ENCODE measurements around the gene RIPOR3.
"Not testable (repeated sequence)": the region's sequence is repeated elsewhere in the genome, so short reads cannot be mapped to it uniquely, and the experiment has no call there.

Gene RIPOR3

GRCh38 chr20:50654904-50655303 is 36.4 kb downstream of the RIPOR3 start:
- DNase-seq, result no peak

- no peak for DNase-seq
Measured at GRCh38 chr20:50652702-50653294, 38.5 kb downstream of the RIPOR3 start.

GRCh38 chr20:50651676-50652075 is 39.7 kb downstream of the RIPOR3 start:
- DNase-seq, result no peak

- DNase-seq, result no peak
Measured at GRCh38 chr20:50649590-50649989, 41.8 kb downstream of the RIPOR3 start.

- DNase-seq, result no peak
Measured at GRCh38 chr20:50648651-50649050, 42.7 kb downstream of the RIPOR3 start.

GRCh38 chr20:50646483-50646996 is 44.8 kb downstream of the RIPOR3 start:
- DNase-seq, result no peak

GRCh38 chr20:50645253-50646068 is 45.9 kb downstream of the RIPOR3 start:
- no peak for DNase-seq

GRCh38 chr20:50642288-50642803 is 49.0 kb downstream of the RIPOR3 start:
- no peak for DNase-seq

- DNase-seq, result not testable (repeated sequence)
Measured at GRCh38 chr20:50641625-50642287, 49.6 kb downstream of the RIPOR3 start.

- not testable (repeated sequence) for DNase-seq
Measured at GRCh38 chr20:50639971-50640711, 51.2 kb downstream of the RIPOR3 start.

- DNase-seq, result not testable (repeated sequence)
Measured at GRCh38 chr20:50638015-50638847, 53.1 kb downstream of the RIPOR3 start.

- no peak for DNase-seq
Measured at GRCh38 chr20:50636601-50637540, 54.5 kb downstream of the RIPOR3 start.

- peak; percentile 13 for DNase-seq
Measured at GRCh38 chr20:50635676-50636600, 55.4 kb downstream of the RIPOR3 start.

- no peak for DNase-seq
Measured at GRCh38 chr20:50635014-50635557, 56.3 kb downstream of the RIPOR3 start.

- no peak for DNase-seq
Measured at GRCh38 chr20:50634191-50634590, 57.2 kb downstream of the RIPOR3 start.

GRCh38 chr20:50633361-50633760 is 58.0 kb downstream of the RIPOR3 start:
- no peak for DNase-seq

- no peak for DNase-seq
Measured at GRCh38 chr20:50632701-50633100, 58.6 kb downstream of the RIPOR3 start.

- DNase-seq, result no peak
Measured at GRCh38 chr20:50632236-50632635, 59.1 kb downstream of the RIPOR3 start.

Measured in activated effector memory CD4-positive, alpha-beta T cell treated with Interleukin-2 at 50 U/mL for 16 hours (primary cell).